Spinal cord (tissue), 10 donors: ENCODE measurements around the gene SPTA1. TPM values are rescaled to one million over a fixed set of nuclear protein-coding genes. Genes with fewer than 3 reads are reported as not detected.

Experiments used
- DNase-seq, 6 donors: peaks; one replicate each; pipeline versions ENCODE4 v3.0.0 to v3.0.0-alpha.2; 2013 to 2015; ENCODE audit warnings: low spot score in 6 of 6, low read depth in 4 of 6
- H3K27ac ChIP-seq: one replicate; pipeline ENCODE4 v1.5.1; 2013; ENCODE audit warnings: low read depth, low read length, control low read depth
- H3K27me3 ChIP-seq: one replicate; pipeline ENCODE4 v1.6.1; 2013; ENCODE audit warnings: low read length; ENCODE audit not compliant: control insufficient read depth, insufficient read depth
- H3K36me3 ChIP-seq: one replicate; pipeline ENCODE4 v1.6.1; 2013; ENCODE audit warnings: low read length; ENCODE audit not compliant: control insufficient read depth, insufficient read depth
- H3K4me1 ChIP-seq: one replicate; pipeline ENCODE4 v1.6.1; 2013; ENCODE audit warnings: low read length; ENCODE audit not compliant: control insufficient read depth, insufficient read depth
- H3K4me3 ChIP-seq: one replicate; pipeline ENCODE4 v1.5.1; 2013; ENCODE audit warnings: low read depth, low read length, control low read depth
- H3K9me3 ChIP-seq: one replicate; pipeline ENCODE4 v1.6.1; 2013; ENCODE audit warnings: low read length; ENCODE audit not compliant: control insufficient read depth, insufficient read depth
- WGBS: methylation state at CpG from one replicate; pipeline ENCODE4 v1.1.5; 2013; ENCODE audit warnings: missing lambda C conversion rate; ENCODE audit not compliant: insufficient coverage; 5-methylcytosine and 5-hydroxymethylcytosine counted together
- long read RNA-seq, 4 donors: transcript quantifications; one replicate each; lab custom pipeline, GENCODE V29; 2026
- polyA plus RNA-seq, 2 donors: library from polyadenylated mRNA; unstranded; fragments of 120-200 nt; gene quantifications; one replicate each; pipeline ENCODE4 v1.2.1, GENCODE V29; 2013; ENCODE audit not compliant: insufficient read length in 2 of 2
- total RNA-seq, 2 donors: library from RNA; depleted of rRNA in 1 of 2; stranded (reverse); fragments of 120-200 nt in 1 of 2; fragments of >200 nt in 1 of 2; gene quantifications; one replicate each; pipeline versions ENCODE4 v1.2.3 to v1.2.4, GENCODE V29; 2013 to 2014
- donor health status: healthy.

The SPTA1 gene
- total RNA-seq (10 to 100 TPM in 1 of 2 donors, 1 to 10 TPM in 1; 4.7 to 15.4 TPM), polyA plus RNA-seq (under 1 TPM; 0.57 to 0.78 TPM)
- long read RNA-seq, donor 1: 0 reads
- long read RNA-seq, donor 2: 0 reads
- long read RNA-seq, donor 3: 0 reads
- long read RNA-seq, donor 4, partial matches to known transcripts: 0 of 2 reads
- long read RNA-seq, donor 4, other reads (novel, unspliced or antisense): 0 of 2 reads

DNA sequence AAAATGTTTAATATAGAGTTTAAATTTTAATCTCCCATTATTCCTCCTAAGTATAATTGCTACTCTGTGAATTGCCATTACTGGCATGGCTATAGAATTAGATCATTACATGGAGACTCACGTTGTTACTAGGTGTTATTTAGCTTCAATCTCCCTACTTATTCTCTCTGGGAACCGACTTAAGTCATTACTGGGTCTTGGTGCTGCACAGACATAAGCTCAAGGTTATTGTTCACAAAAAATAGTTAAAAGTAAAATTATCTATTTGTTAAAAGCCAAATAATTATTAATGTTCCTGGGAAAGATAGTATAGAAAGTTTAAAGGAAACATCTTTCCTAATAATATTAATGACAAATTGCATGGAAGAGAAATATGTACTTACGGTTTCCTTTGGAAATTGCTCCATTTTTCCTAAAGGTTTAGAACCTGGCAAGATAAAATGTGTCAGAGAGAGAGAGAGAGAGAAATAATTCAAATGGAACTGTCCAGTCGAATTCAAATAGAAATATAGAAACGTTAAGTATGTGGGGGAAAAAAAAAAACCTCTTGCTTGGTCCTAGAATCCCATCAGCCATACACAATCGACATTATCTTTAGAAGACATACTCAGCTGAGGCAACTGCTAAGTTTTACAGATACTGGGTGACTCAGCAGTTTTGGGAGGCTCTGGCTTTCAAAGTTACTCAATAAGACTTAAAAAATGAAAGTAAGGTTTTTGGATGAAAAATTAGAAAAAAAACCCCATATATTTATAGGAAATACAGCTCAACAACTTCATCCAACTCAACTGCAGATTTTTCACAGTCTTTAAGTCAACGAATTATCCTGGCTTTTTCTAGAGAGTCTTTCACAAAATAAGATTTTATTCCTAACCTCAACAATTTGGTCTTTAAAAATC lies at the start of gene SPTA1:
SPTA1 (minus strand) TSS at position 605 of the 899 bp plus-strand sequence; CDS start at position 407, 198 bp downstream.
- no peaks in the 10 kb centered on the region for H3K4me1 ChIP-seq
- DNase-seq: no peak
- no peaks in the 10 kb centered on the region for H3K27me3 ChIP-seq
- no peaks in the 10 kb centered on the region for H3K36me3 ChIP-seq
- no peak within 1 kb of the TSS for H3K4me3 ChIP-seq
- WGBS: no CpG with 5 or more reads among the region's 7 CpGs
- no peaks in the 10 kb centered on the region for H3K9me3 ChIP-seq
- H3K27ac ChIP-seq: no peak within 1 kb of the TSS

DNA sequence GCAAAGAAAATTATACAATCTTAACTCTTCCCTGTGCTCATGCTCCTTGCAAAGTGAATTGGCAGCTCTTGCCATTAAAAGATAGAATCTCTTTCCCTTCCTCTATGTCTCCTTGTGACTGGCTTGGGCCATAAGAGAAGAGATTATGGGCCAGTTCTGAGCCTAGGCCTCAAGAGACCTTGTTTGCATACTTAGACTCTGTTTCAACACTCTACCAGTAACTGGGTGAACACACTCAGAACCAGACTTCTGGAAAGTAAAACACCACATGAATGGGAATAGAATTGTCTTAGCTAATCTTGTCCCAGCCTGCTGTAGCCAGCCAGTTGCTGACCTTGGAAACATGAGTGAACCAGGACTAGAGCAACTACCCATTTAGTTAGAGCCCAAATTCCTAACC lies 49.3 kb upstream of the SPTA1 start:
- Histone ChIP-seq H3K9me3 (no peaks in the 10 kb centered on the region), H3K27me3 (no peaks in the 10 kb centered on the region), H3K4me1 (no peaks in the 10 kb centered on the region), H3K36me3 (no peaks in the 10 kb centered on the region), H3K27ac (no peak overlapping the region), H3K4me3 (no peak overlapping the region)
- no peak for DNase-seq

DNA sequence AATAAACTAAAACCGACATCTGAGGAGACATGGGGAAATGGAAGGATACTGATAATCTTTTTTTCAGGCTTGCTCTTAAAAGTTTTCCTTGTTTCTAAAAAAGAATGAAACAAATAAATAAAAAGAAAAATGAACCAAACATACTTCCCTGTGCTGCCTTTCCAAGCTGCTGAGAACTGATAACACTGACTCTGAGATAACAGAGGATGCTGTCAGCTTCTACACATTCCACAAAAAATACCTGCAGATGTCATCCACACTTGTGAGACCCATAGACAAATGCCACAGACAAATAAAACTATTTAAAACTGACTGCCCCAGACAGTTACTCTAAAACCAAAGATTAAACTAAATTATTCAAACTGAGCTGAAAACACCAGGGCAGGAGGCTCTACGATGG lies 46.0 kb upstream of the SPTA1 start:
- no peak for DNase-seq
- Histone ChIP-seq H3K27me3 (no peaks in the 10 kb centered on the region), H3K4me1 (no peaks in the 10 kb centered on the region), H3K4me3 (no peak overlapping the region), H3K9me3 (no peaks in the 10 kb centered on the region), H3K27ac (no peak overlapping the region), H3K36me3 (no peaks in the 10 kb centered on the region)
- WGBS: 69% methylated on average over 1 of the region's 2 CpGs

DNA sequence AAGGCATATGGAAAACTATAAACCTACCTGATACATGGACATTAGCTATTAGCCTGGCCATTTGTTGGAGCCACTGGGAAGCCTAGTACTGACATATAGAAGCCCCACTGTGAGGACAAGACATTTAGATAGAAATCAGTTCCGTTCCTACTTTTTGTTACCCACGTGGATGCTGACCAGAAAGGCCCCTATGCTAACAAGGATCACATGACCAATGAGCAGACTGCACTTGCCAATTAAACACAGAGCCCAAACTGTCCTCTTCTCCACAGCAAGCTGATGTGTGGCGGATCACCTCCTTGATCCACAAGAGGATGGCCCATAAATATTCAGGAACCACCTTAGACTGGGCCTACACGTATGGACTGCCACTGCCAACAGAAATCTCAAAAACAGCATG lies 45.2 kb upstream of the SPTA1 start:
- no peak overlapping the region for H3K27ac ChIP-seq
- 77% methylated on average over 4 of the region's 4 CpGs for WGBS
- no peak for DNase-seq
- H3K4me1 ChIP-seq: no peaks in the 10 kb centered on the region
- no peaks in the 10 kb centered on the region for H3K9me3 ChIP-seq
- no peak overlapping the region for H3K4me3 ChIP-seq
- no peaks in the 10 kb centered on the region for H3K36me3 ChIP-seq
- no peaks in the 10 kb centered on the region for H3K27me3 ChIP-seq

DNA sequence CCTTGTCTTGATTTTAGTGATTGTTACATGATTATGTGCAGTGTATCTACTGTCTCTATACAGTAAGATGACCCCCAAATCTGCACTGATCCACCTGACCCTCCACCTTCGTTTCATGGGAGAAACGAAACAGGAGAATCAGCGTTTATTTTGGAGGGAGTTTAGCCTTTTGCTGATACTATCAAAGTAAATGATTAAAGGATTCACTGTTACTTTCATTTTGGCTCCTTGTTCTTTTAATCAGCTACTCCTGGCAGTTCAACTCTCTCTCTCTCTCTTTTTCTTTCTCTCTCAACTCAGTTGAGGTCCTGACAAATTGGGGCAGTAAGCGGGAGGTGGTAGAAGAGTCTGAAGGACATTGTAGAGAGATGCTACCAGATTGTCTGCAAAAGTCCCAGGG lies 43.9 kb upstream of the SPTA1 start:
- Histone ChIP-seq H3K9me3 (no peaks in the 10 kb centered on the region), H3K4me3 (no peak overlapping the region), H3K4me1 (no peaks in the 10 kb centered on the region), H3K36me3 (no peaks in the 10 kb centered on the region), H3K27me3 (no peaks in the 10 kb centered on the region), H3K27ac (no peak overlapping the region)
- no peak for DNase-seq
- no CpG with 5 or more reads among the region's 4 CpGs for WGBS

DNA sequence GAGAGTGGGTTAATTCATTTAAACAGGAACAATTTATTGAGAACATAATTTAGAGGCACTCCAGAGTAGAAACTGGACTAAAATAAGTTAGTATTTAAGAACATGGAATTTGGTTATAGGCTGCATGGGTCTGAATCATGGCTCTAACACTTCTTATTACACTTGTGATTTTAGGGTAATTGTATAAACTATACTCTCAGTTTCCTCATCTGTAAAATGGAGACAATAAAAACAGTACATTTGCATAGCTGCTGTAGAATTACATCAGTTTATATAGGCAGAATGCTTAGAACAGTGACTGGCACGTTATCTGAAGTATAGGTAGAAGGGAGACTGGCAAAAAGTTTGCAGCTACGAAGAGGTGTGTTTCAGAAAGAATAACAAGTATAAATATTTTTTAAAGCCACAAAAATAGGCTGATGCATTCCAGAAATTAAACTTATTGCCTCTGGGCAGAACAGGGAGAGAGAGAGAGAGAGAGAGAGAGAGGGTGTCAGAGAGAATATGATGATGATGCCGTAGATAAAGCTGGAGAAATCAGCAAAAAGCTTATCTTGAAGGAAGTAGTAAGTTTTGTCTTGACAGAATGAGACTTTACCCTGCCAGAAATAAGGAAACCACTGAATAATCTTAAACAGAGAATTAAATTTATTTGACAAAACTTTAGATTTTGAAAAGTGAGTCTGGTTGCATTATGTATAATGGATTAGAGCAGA lies 42.2 kb upstream of the SPTA1 start:
- no peak for DNase-seq
- Histone ChIP-seq H3K27me3 (no peaks in the 10 kb centered on the region), H3K4me3 (no peak overlapping the region), H3K36me3 (no peaks in the 10 kb centered on the region), H3K9me3 (no peaks in the 10 kb centered on the region), H3K4me1 (no peaks in the 10 kb centered on the region), H3K27ac (no peak overlapping the region)
- no CpG with 5 or more reads among the region's 3 CpGs for WGBS

DNA sequence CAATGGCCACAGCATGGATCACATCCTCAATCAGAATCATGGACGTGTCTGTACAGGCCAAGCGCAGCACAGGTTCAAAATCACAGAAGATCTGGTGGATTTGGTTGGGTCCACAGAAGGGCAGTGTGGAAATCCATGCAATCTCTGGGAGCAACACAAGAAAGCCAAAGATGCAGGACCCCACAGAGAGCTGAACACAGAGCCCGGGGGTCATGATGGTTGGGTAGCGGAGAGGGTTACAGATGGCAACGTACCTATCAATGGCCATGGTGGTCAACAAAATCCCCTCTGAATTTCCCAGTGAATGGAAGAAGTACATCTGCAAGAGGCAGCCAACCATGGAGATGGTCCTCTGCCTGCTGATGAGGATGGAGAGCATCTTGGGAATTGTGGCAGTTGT lies 37.9 kb upstream of the SPTA1 start:
- H3K27me3 ChIP-seq: no peaks in the 10 kb centered on the region
- no peak overlapping the region for H3K4me3 ChIP-seq
- H3K4me1 ChIP-seq: no peaks in the 10 kb centered on the region
- H3K27ac ChIP-seq: no peak overlapping the region
- no peaks in the 10 kb centered on the region for H3K36me3 ChIP-seq
- no peak for DNase-seq
- no peaks in the 10 kb centered on the region for H3K9me3 ChIP-seq
- WGBS: 94% methylated on average over 5 of the region's 5 CpGs

DNA sequence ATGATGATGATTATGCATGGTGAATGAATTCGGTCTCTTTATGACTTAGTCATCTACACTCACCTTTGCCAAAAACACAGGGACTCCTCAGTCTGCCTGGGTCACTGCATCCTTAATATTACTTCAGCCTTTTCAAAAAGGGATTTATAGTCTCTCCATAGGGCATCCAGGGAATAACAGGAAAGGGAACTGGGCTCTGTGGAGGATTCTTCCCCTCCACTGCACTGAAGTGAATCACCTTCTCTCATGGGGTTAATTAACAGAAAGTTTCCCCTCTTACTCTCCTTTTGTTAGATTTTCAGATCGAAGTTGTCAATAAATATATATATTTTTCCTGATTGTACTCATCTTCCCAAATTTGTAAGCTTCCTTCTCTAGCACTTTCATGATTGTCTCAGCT lies 34.1 kb upstream of the SPTA1 start, which contains the start of gene OR6K3:
OR6K3 (minus strand) TSS at position 101 of the 400 bp plus-strand sequence. CDS start 2,605 bp downstream, outside the sequence.
- no peaks in the 10 kb centered on the region for H3K36me3 ChIP-seq
- no peak within 1 kb of the TSS for H3K4me3 ChIP-seq
- no peaks in the 10 kb centered on the region for H3K4me1 ChIP-seq
- H3K27me3 ChIP-seq: no peaks in the 10 kb centered on the region
- no CpG with 5 or more reads among the region's 2 CpGs for WGBS
- H3K27ac ChIP-seq: no peak within 1 kb of the TSS
- no peaks in the 10 kb centered on the region for H3K9me3 ChIP-seq
- no peak for DNase-seq

DNA sequence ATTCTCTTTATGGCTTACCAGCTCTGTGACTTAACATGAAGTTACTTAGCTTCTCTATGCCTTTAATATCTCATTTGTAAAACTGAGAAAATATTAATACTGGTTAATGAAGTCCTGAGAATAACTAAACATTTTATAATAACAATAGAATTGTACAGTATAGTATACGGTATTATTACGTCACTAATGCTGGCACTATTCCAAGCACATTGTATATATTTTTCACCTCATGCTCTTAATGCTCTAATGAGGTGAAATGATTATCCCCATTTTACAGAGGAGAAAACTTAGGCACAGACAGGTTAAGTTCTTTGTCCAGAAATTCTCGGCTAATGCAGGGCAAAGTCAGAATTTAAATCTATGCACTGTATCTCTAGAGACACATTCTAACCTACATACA lies 33.1 kb upstream of the SPTA1 start:
- no peak for DNase-seq
- Histone ChIP-seq H3K4me3 (no peak overlapping the region), H3K4me1 (no peaks in the 10 kb centered on the region), H3K27me3 (no peaks in the 10 kb centered on the region), H3K27ac (no peak overlapping the region), H3K9me3 (no peaks in the 10 kb centered on the region), H3K36me3 (no peaks in the 10 kb centered on the region)
- no CpG with 5 or more reads among the region's 3 CpGs for WGBS
